GM18508 (cell line): Measurements from ENCODE around the gene PRDM16.

Experiments used
- ATAC-seq: cut with Tn5 transposase; IDR thresholded peaks from one replicate; pipeline ENCODE4 v1.9.1; 2021; ENCODE audit warnings: moderate number of reproducible peaks; ENCODE audit not compliant: insufficient read depth, unreplicated experiment

The PRDM16 gene

GRCh38 chr1:3423896-3424611, 355.1 kb downstream of the PRDM16 start:
- ATAC-seq = no peak

DNA sequence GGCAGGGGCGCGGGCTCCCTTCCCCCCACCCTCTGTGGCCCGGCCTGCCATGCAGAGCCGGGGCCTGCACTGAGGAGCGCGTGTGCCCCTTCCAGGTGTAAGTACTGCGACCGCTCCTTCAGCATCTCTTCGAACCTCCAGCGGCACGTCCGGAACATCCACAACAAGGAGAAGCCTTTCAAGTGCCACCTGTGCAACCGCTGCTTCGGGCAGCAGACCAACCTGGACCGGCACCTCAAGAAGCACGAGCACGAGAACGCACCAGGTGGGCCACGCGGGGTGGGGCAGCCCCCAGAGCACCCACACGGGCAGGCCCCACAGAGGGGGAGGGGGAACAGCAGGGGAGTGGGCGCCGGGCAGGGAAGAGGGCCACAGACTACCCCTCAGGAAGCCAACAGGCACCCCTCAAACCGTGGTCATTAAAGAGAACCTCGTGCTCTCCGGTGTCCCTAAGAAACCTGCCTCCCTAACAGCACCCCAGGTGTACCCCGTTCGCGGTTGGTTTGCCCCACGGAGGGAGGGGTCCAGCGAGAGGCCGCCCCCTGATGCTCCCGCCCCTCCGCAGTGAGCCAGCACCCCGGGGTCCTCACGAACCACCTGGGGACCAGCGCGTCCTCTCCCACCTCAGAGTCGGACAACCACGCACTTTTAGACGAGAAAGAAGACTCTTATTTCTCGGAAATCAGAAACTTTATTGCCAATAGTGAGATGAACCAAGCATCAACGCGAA, 356.6 kb downstream of the PRDM16 start:
- ATAC-seq = no peak

DNA sequence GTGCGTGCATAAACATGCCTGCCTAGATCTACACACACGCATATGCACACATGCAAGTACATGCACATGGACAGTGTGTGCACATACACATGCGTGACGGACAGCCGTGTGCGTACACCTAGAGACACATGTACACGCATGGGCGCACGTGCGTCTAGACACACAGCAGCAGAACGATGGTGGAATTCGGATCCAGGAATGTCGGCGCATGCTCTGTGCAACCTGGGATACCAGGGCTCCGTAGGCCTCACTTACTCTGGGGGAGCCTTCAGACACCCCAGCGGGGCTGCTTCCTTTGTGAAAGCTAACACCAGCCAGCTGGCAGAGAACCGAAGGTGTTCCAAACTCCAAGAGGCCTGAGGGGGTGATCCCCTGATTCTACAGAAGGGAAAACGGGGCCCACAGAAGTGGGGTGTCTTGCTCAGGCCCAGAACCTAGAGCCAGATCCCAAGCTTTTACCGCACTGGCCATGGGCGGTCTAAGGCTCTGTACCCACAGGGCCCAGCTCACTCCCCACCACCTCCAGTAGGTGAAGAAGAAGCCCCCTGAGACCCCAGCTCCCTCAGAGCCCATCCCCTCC, 358.0 kb downstream of the PRDM16 start:
- no peak for ATAC-seq

DNA sequence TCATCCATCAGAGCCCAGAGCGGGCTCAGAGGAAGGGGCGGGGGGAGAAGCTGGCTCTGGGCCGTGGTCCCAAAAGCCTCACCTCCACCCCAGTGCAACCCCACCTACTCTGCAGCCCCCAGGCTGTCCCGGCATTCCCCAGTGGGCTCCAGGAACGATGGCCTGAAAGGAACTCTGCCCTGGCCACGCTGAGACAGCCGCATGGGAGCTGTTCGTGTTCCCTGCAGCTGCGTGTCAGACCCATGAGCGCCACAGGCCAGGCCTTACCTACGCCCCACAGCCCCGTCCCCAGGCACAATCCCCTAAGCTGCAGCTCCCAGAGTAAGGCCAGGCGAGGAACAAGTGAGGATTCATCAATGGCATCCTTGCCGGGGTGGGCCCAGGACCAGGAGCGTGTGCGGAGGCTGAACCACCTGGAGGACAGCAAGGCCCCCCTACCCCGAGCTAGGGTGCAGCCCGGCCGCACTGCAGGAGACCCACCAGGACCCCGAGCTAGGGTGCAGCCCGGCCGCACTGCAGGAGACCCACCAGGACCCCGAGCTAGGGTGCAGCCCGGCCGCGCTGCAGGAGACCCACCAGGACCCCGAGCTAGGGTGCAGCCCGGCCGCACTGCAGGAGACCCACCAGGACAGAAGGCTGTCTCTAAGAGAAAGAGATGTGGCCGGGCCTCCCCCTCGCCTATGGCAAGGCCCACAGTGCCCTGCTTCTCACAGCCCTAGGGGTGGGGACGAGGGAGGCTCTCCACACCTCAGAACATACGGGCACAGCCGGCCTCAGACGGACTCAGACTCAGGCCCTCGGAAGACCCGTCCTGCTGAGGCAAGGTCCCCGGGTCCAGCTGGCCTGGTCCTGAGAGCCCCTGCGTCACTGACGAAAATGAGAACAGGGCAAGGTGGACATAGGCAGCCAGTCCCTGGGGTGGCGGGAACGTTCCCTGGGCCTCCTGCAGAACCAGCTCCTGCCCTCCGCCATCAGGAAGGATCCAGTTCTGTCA, 359.0 kb downstream of the PRDM16 start:
- ATAC-seq = no peak

GRCh38 chr1:3428899-3429298, 359.9 kb downstream of the PRDM16 start:
- ATAC-seq = no peak

GRCh38 chr1:3429320-3429719, 360.3 kb downstream of the PRDM16 start:
- ATAC-seq = no peak

DNA sequence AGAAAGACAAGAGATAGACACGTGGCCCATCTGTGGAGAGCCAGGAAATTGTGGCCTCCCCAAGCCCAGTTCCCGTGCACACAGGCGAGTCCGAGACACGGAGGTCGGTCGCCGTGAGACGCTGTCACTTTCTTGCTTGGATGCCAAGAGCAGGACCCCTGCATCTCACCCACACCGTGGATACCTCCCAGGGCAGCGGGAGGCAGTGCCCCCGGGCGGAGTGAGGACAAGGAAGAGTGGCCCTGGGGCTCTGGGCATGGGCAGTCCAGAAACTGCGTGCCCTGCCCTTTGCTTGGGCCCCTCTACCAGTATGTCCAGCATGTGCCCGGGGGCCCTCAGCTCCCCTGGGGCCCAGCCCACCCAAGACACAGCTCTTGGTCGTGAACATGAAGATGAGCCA, 360.8 kb downstream of the PRDM16 start:
- no peak for ATAC-seq

DNA sequence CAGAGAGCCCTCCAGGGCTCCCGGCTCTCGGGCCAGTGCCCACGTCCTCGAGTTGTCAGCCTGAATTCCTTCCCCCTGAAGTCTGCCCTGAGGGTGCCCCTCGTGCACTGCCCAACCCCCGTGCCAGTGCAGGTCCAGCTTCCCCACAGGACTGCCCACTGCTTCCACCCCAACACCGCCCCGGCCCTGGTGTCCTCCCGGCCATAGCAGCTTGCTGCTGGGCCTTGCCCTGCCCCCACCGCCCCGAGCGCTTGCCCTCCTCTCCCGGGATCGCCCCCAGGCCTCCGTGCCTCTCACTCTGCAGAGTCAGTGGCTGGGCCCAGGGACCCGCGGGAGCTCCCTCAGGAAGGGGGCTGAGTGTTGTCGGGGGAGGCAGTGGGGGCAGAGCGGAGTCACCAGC, 361.4 kb downstream of the PRDM16 start:
- no peak for ATAC-seq

DNA sequence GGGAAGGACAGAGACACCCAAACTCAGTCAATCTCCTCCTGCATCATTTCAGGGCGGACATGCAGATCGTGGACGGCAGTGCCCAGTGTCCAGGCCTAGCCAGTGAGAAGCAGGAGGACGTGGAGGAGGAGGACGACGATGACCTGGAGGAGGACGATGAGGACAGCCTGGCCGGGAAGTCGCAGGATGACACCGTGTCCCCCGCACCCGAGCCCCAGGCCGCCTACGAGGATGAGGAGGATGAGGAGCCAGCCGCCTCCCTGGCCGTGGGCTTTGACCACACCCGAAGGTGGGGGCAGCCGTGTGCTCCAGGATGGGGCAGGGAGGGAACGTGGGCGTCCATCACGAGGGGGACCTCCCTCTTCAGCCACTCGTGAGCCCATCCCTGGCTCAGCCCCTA, 361.8 kb downstream of the PRDM16 start:
- ATAC-seq = no peak

DNA sequence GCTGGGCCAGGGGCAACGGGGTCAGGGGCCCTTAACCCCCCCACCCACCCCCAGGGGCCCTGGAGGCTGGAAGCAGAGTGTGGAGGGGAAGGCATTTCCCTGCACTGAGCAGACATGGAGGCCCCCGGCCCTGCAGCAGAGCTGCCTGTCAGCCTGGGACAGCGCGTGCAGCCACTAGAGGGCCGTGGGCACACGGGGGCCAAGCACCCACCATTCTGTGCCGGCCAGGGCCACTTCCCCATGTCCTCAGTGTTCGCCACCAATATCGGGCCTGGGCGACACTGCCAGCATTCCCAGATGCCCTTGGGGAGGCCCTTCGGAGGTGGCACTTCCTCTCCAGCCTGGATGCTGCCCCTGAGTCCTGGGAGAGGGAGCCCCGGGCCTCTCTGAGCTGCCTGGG, 362.3 kb downstream of the PRDM16 start:
- no peak for ATAC-seq

- no peak for ATAC-seq
Observed at GRCh38 chr1:3431686-3432085, 362.7 kb downstream of the PRDM16 start.

GRCh38 chr1:3432306-3432705, 363.3 kb downstream of the PRDM16 start:
- no peak for ATAC-seq

- no peak for ATAC-seq
Observed at GRCh38 chr1:3433076-3433475, 364.1 kb downstream of the PRDM16 start.

- no peak for ATAC-seq
Observed at GRCh38 chr1:3433596-3434320, 364.8 kb downstream of the PRDM16 start.

DNA sequence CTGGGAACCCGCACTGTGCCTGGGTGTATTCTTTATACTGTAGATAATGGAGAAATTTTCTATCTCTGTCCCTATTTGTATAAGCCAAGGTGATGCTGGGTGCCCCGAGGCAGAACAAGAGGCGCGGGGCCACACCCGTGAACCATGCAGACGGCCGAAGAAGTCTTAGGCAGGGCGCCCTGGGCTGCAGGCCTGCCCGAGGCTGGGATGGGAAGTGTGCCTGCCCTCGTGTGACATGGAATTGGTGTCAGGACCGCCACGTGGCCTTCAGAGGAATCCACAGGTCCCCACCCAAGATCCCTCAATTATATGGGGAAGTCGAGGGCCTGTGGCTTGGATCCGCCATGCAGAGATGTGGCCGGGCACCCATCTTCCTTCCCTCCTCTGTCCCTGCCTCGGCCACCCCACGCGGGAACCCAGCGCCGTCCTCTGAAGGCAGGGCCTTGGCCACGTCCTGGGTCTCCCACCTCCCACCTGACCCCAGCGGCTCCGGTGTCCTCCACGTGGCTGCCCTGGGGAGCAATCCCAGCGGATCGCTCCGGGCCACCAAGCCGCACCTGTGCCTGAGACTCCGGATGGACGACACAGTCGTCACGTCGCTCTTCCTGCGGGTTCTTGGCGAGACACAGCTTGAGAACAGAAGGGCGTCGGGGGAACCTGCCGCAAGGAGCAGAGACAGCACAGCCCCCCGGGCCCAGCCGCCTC, 365.6 kb downstream of the PRDM16 start:
- ATAC-seq = no peak

- no peak for ATAC-seq
Observed at GRCh38 chr1:3435666-3436065, 366.7 kb downstream of the PRDM16 start.

- ATAC-seq = no peak
Observed at GRCh38 chr1:3436451-3436850, 367.4 kb downstream of the PRDM16 start.

DNA sequence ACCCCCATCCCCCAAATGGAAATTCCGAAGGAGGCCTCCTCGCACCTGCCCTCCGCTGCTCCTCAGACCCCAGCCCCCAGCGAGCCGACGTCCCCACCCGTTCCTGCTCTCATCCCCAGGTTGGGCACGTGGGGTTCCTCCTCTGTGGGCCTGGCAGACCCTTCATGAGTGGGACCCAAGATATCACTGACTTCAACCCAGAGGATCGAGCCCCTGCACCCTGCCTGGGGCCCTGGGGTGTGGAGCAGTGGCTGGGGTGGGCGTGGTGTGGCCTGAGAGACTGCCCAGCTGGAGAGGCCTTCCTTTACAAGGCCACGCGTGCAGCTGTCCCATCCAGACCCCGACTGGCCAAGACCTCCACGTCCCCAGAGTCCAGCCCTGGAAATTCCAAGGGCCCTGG, 367.9 kb downstream of the PRDM16 start:
- no peak for ATAC-seq

DNA sequence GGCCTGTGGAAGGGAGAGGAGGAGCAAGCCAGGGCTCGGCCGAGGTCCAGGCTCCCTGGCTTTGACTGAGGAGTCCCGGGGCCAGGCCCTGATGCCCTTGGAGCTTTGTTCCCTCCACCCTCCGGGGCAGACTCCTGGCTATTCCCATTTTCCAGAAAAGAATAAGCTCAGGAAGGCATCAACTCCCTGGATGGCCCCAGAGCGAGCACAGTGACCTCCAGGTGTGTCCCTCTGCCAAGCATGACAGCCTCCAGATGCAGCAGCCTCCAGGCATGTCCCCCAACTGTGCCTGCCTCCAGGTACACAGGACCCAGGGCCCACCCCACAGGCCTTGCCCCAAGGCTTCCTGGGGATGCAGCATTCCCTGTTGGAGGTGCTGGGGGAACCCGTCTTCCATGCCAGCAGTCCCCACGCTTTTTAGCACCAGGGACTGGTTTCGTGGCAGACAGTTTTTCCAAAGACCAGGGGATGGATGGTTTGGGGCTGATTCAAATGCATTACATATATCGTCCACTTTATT, 369.7 kb downstream of the PRDM16 start:
- no peak for ATAC-seq
